GM19395 (cell line): ENCODE results near the gene HOXD11.

ENCODE experiments used
- ATAC-seq: cut with Tn5 transposase; IDR thresholded peaks from one replicate; pipeline ENCODE4 v1.9.1; 2021; ENCODE audit warnings: mild to moderate bottlenecking, moderate library complexity; ENCODE audit not compliant: unreplicated experiment

Gene HOXD11

DNA sequence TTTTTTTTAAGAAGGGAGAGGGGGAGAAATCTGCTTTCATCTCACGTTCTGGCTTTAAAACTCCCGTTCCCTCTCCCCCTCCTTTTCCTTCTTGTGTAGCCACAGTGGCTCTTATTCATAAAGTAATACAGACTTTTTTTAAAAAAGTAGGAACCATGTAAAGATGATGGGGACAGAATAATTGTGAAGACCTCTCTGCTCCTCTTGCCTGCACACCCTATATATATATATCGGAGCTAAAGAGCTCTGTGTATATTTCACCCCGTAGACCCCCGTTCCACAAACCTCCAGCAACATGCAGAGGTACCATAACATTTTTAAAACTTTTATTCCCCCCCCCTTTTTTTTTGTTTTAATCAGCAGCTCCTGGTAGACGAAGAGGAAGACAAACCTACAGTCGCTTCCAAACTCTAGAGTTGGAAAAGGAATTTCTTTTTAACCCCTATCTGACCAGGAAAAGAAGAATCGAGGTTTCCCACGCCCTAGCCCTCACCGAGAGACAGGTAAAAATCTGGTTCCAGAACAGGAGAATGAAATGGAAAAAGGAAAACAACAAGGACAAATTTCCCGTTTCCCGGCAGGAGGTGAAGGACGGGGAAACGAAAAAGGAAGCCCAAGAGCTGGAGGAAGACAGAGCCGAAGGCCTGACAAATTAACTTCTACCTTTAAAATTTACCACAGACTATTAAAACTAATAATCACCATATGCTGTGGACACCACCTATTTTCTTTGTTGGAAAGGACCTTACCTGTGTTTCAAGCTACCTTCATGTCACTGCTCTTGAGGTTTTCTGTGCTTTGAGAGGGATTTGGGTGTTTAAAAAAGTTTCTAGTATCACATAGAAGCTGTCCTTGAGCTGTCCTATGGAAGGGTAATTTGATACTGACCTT lies 24.1 kb downstream of the HOXD11 start:
- ATAC-seq: no peak

- ATAC-seq: no peak
These were observed 24.7 kb downstream of the HOXD11 start for GRCh38 chr2:176131848-176132158.

DNA sequence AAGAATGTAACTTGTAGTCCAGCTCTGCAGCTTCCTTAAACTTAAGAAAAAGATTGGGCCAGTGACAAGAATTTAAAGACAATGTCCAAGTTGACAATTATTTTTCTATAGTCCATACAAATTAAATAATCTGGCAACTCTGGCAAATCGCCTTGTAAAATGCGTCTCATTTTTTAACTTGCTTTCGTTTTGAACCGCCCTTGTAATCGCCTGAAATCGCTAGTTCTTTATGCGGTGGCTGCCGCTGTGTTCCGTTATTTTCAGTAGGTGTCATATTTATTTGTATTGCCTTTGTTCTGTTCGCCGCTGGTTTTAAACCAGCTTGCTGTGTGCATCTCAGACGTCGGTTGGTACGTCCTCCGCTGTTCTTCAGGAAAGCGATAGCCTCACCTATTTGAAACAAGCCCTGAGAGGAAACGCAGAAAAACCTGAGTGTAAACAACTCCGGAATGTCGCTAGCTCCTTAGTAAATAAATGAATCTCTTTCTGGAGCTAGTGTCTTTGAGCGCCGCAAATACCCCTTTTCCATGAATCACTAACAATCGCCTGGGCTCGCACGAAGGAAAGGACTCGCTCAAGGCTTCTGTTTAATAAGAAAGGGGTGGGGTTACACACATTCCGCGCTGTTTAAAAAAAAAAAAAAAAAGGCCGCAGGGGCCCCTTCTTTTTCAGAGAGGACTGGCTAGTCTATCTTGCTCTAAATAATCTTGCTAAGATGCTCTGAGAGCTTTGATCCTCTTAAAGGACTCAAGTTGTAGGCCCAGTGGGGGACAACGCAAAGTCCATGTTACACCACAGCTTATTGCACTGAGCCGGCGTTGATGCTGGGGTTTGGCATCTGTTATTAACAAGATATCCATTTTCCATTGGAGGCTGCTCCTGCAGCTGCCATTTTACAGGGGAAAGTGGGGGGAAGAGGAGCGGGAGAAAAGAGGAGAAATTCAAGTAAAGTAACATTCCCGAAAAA lies 25.4 kb downstream of the HOXD11 start:
- ATAC-seq: no peak

DNA sequence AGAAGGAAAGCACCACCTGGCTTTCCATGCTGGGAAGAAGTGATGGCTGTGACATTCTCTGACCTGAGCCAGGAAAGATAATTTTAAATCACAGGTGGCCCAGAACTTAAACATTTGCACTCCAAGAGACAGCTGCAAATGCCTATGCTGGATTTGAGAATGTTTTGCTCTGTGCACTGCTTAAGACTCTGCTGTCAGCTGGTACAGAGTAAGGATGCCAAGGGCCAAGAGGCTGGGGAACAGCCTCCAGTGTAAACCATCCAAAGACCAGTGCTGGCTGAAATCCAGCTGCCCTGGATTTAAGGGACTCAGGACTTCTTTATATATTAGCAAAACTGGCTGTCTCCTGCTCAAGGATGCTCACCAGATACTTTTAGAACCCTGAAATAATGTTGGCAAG lies 26.3 kb downstream of the HOXD11 start:
- ATAC-seq: no peak

GRCh38 chr2:176134035-176134434 lies 27.0 kb downstream of the HOXD11 start:
- ATAC-seq: no peak

GRCh38 chr2:176135035-176135440 lies 28.0 kb downstream of the HOXD11 start:
- no peak for ATAC-seq

- ATAC-seq: no peak
These were observed 29.5 kb downstream of the HOXD11 start for GRCh38 chr2:176136374-176137251.

GRCh38 chr2:176137252-176137580 lies 30.1 kb downstream of the HOXD11 start:
- no peak for ATAC-seq

- ATAC-seq: no peak
These were observed 30.8 kb downstream of the HOXD11 start for GRCh38 chr2:176137906-176138305.

- ATAC-seq: no peak
These were observed 31.4 kb downstream of the HOXD11 start for GRCh38 chr2:176138526-176138922.

DNA sequence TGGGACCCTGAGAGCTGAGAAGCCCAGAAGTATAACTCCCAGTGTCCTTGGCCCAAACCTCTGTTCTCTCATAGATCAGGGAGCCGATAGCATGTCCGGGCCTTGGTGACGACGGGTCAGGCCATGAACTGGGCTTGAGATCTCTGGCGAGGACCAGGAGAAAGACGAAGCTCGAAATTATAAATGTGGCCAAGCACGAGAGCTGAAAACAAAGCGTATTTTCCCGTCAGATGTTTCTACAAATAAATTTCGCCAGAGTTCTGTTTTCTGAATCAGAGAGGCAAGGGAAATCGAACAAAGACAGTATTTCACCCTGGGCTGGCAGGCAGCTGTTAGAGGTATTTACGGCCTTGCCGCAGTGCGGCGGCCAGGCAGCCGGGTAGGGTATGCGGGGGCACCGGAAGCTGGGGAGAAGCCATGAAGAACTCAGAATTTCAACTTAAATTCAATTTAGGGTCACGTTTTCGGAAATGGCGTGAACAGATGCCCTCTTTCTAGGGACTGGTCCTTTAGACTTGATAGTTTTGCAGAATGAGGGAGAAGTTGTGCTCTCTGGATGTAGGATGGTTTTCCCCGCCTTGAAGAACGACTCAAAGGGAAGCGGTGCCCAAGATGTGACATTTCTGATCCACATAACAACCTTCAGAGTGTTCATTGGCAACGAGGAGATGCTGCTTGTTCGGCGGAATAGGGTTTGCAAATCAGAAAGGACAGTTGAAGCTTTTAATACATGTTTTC lies 32.0 kb downstream of the HOXD11 start:
- ATAC-seq: no peak

- no peak for ATAC-seq
These were observed 32.8 kb downstream of the HOXD11 start for GRCh38 chr2:176139661-176140512.

- peak; percentile 91 for ATAC-seq
These were observed 33.6 kb downstream of the HOXD11 start for GRCh38 chr2:176140513-176141317.

DNA sequence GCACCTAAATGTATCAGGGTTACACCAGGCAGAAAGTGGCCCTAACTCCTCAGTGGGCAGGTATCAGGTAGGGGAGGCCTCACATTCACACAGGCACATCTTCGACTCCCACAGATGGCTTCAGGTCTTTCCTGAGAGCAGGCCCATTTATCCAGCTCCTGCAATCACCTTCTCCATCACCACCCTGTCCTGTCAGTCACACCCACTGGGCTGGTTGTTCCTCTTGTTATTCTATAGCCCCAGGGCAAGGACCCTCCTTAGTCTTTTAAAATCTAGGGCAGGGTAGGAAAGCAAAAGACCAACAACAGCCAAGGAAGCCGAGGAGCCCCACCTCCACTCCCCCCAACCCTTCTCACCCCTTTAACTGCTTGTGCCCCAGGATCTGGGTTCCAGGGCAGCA lies 35.2 kb downstream of the HOXD11 start:
- ATAC-seq: no peak

GRCh38 chr2:176145085-176145969 lies 38.2 kb downstream of the HOXD11 start:
- no peak for ATAC-seq

DNA sequence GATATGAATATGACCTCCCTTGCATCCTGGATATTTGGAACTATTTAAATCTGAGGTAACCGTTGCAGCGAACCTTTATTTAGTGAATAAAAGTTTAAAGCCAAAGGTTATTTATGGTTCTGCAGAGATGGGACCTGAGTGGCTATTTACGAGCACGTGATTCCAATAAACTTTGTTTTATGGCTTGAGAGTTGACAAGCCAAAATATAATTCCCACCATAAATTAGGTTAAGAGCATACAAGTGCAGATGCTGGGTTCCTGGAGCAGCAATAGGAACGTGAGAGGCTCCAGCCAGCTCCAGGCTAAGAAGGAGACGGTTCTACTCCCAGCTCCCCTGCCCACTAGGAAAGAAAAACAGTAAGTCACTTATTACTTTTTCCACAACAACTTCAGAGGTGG lies 39.0 kb downstream of the HOXD11 start:
- no peak for ATAC-seq

DNA sequence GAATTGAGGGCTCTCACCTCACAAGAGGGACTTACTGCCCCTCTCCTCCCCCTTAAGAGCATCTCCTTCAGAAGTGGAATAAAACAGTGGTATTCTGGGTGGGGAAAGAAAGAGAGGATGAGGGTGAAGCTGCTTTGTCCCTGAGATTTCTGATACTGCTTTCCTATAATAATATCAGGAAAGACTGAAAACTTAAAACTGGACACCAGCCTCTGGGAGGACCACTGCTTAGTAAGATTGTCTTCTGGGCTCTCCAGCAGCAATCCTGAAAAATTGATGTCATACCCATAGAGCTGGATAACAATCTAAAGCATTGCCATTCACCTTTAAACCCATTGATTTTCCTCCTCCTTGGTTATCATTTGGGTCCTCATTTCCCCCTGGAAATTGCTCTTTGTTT lies 39.6 kb downstream of the HOXD11 start:
- ATAC-seq: no peak
